ENCODE results near the gene HECW1.
"Not testable (repeated sequence)": the region's sequence is repeated elsewhere in the genome, so short reads cannot be mapped to it uniquely, and the experiment has no call there.

The HECW1 gene

GRCh38 chr7:43112459-43112940 is at the start of gene HECW1:
TSS of gene HECW1 (plus strand) at chr7:43112647. CDS start at chr7:43243906, 131,259 bp downstream.
- no peak for DNase-seq (ENCODE audit: low read depth in 2 of 2)

GRCh38 chr7:43071604-43072003 is 40.8 kb upstream of the HECW1 start:
- DNase-seq (ENCODE audit: low read depth in 2 of 2), result no peak

- DNase-seq (ENCODE audit: low read depth in 2 of 2), result no peak
Measured at GRCh38 chr7:43072530-43072929, 39.9 kb upstream of the HECW1 start.

GRCh38 chr7:43073811-43074210 is 38.6 kb upstream of the HECW1 start:
- DNase-seq (ENCODE audit: low read depth in 2 of 2), result not testable (repeated sequence)

GRCh38 chr7:43076189-43076605 is 36.2 kb upstream of the HECW1 start:
- DNase-seq (ENCODE audit: low read depth in 2 of 2), result peak in 1 of 2 experiments; percentile 5

GRCh38 chr7:43076606-43077005 is 35.8 kb upstream of the HECW1 start:
- no peak for DNase-seq (ENCODE audit: low read depth in 2 of 2)

- DNase-seq (ENCODE audit: low read depth in 2 of 2), result no peak
Measured at GRCh38 chr7:43077285-43077684, 35.2 kb upstream of the HECW1 start.

- no peak for DNase-seq (ENCODE audit: low read depth in 2 of 2)
Measured at GRCh38 chr7:43077732-43078391, 34.6 kb upstream of the HECW1 start.

GRCh38 chr7:43078794-43079193 is 33.7 kb upstream of the HECW1 start:
- no peak for DNase-seq (ENCODE audit: low read depth in 2 of 2)

GRCh38 chr7:43081603-43082002 is 30.8 kb upstream of the HECW1 start:
- DNase-seq (ENCODE audit: low read depth in 2 of 2), result no peak

GRCh38 chr7:43083106-43083505 is 29.3 kb upstream of the HECW1 start:
- DNase-seq (ENCODE audit: low read depth in 2 of 2), result no peak

- DNase-seq (ENCODE audit: low read depth in 2 of 2), result no peak
Measured at GRCh38 chr7:43085017-43085416, 27.4 kb upstream of the HECW1 start.

GRCh38 chr7:43085992-43086391 is 26.5 kb upstream of the HECW1 start:
- no peak for DNase-seq (ENCODE audit: low read depth in 2 of 2)

- no peak for DNase-seq (ENCODE audit: low read depth in 2 of 2)
Measured at GRCh38 chr7:43092819-43093218, 19.6 kb upstream of the HECW1 start.

GRCh38 chr7:43096875-43097274 is 15.6 kb upstream of the HECW1 start:
- no peak for DNase-seq (ENCODE audit: low read depth in 2 of 2)

- no peak for DNase-seq (ENCODE audit: low read depth in 2 of 2)
Measured at GRCh38 chr7:43099750-43100149, 12.7 kb upstream of the HECW1 start.

- no peak for DNase-seq (ENCODE audit: low read depth in 2 of 2)
Measured at GRCh38 chr7:43104874-43105520, 7.5 kb upstream of the HECW1 start.

GRCh38 chr7:43105521-43106120 is 6.8 kb upstream of the HECW1 start:
- no peak for DNase-seq (ENCODE audit: low read depth in 2 of 2)

GRCh38 chr7:43108255-43109011 is 4.0 kb upstream of the HECW1 start:
- DNase-seq (ENCODE audit: low read depth in 2 of 2), result no peak

- no peak for DNase-seq (ENCODE audit: low read depth in 2 of 2)
Measured at GRCh38 chr7:43110791-43111535, 1.5 kb upstream of the HECW1 start.

GRCh38 chr7:43111630-43112458 is 603 bp upstream of the HECW1 start:
- no peak for DNase-seq (ENCODE audit: low read depth in 2 of 2)

All from fibroblast of skin of left biceps (primary cell).